Measurements from ENCODE around the gene ECE1. TPM values are rescaled to one million over a fixed set of nuclear protein-coding genes. Genes with fewer than 3 reads are reported as not detected.

ECE1 gene
- total RNA-seq, 1 donor from 2014 or later, result 217 TPM

DNA sequence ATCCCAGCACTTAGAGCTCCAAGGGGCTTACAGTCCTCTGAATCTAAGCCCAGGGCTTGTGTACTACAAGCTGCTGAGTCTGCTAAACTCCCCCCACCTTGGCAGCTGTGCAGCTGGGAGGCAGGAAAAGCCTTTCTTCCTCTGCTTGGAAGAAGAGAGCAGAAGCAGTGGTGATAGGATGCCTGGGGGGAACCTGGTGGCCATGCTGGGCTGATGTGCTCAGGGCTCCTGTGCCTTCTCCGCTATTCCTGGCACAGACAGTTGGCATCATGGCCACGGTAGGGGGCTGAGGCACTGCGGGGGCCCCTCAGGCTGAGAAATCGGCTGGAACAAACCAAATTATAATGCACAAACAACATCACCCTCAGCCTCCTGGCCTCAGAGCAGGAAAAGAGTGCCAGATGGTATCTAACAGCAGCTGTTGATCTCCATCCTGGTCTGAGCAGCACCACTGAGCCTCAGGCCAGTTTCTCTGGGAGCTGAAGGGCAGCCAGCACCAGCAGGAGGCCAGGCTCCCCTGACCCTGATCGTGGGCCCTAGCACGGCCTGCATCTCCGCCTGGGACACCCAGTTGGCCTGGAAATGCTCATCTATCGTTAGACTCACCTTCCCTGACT lies 35.8 kb downstream of the ECE1 start:
- H3K27ac Mint-ChIP-seq, result peak overlapping the region; percentile 71
- no peak for DNase-seq (ENCODE audit: low spot score, unreplicated experiment)
- H3K27me3 Mint-ChIP-seq, result no peaks in the 10 kb centered on the region
- no peaks in the 10 kb centered on the region for H3K9me3 Mint-ChIP-seq (ENCODE audit: low read depth)
- H3K36me3 Mint-ChIP-seq (ENCODE audit: insufficient read depth), result peaks cover 29% of the 10 kb centered on the region
- peaks cover 26% of the 10 kb centered on the region for H3K4me1 Mint-ChIP-seq (ENCODE audit: low read depth)
- H3K4me3 Mint-ChIP-seq (ENCODE audit: low read depth), result no peak overlapping the region
- TF ChIP-seq, protein P1, sequence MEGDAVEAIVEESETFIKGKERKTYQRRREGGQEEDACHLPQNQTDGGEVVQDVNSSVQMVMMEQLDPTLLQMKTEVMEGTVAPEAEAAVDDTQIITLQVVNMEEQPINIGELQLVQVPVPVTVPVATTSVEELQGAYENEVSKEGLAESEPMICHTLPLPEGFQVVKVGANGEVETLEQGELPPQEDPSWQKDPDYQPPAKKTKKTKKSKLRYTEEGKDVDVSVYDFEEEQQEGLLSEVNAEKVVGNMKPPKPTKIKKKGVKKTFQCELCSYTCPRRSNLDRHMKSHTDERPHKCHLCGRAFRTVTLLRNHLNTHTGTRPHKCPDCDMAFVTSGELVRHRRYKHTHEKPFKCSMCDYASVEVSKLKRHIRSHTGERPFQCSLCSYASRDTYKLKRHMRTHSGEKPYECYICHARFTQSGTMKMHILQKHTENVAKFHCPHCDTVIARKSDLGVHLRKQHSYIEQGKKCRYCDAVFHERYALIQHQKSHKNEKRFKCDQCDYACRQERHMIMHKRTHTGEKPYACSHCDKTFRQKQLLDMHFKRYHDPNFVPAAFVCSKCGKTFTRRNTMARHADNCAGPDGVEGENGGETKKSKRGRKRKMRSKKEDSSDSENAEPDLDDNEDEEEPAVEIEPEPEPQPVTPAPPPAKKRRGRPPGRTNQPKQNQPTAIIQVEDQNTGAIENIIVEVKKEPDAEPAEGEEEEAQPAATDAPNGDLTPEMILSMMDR (IDR thresholded peaks at IDR 0.05; ENCODE audit: unreplicated experiment), result no peak

DNA sequence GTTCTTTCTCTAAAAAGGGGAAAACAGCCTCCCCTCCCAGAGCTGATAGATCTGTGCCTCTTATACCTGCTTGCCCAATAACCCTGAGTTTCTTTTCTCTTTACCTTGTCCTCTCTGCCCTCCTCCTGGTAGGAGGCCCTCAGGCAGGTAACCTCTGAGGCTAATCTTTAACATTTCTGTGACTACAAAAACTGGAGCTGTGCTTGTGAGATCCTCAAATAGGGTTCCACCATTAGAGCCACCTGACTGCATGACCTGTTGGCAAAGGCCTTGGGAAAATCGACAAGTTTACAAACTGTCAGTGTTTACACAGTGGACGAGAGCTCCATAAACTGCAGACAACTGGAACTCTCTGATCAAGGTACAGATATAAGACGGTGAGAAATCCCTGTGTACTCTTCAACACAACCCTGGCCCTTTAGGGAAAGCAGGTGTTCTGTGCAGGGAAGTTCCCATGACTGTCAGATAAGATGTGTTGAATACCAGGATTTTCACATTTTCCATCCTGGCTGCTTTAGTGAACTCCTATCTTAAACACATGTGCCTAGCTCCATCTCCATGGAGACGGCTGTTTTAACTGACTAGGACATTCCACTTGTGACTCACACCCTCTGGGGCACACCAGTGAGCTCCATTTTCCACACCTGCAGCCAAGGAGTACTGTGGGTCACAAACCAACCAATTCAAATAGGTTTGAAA lies 38.3 kb downstream of the ECE1 start:
- Mint-ChIP-seq H3K27ac (peak overlapping the region; percentile 99), H3K27me3 (no peaks in the 10 kb centered on the region), H3K4me3 (ENCODE audit: low read depth) (peak overlapping the region; percentile 55), H3K9me3 (ENCODE audit: low read depth) (no peaks in the 10 kb centered on the region), H3K4me1 (ENCODE audit: low read depth) (peaks cover 35% of the 10 kb centered on the region), H3K36me3 (ENCODE audit: insufficient read depth) (peaks cover 27% of the 10 kb centered on the region)
- DNase-seq (ENCODE audit: low spot score, unreplicated experiment), result peak; percentile 27
- TF ChIP-seq, protein P1 (IDR thresholded peaks at IDR 0.05; ENCODE audit: unreplicated experiment), result no peak

DNA sequence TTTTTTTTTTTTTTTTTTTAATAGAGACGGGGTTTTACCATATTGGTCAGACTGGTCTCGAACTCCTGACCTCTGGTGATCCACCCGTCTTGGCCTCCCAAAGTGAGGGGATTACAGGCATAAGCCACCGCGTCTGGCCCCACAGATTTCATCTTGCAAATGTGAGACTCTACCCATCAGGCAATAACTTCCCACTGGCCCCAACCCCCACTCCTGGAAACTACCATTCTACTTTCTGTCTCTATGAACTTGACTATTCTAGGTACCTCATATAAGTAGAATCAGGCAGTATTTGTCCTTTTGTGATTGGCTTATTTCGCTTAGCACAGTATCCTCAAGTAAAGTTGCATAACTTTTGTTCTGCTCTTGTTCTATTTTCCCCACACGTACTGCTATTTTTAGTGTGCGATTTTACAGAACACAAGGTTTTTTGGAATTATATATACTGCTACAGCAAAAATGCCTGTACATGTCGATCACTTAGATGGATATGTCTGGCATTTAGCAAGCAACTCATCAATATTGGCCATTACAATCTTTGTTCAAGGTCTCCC lies 40.2 kb downstream of the ECE1 start:
- Mint-ChIP-seq H3K27me3 (no peaks in the 10 kb centered on the region), H3K9me3 (ENCODE audit: low read depth) (no peaks in the 10 kb centered on the region), H3K36me3 (ENCODE audit: insufficient read depth) (peaks cover 23% of the 10 kb centered on the region)

DNA sequence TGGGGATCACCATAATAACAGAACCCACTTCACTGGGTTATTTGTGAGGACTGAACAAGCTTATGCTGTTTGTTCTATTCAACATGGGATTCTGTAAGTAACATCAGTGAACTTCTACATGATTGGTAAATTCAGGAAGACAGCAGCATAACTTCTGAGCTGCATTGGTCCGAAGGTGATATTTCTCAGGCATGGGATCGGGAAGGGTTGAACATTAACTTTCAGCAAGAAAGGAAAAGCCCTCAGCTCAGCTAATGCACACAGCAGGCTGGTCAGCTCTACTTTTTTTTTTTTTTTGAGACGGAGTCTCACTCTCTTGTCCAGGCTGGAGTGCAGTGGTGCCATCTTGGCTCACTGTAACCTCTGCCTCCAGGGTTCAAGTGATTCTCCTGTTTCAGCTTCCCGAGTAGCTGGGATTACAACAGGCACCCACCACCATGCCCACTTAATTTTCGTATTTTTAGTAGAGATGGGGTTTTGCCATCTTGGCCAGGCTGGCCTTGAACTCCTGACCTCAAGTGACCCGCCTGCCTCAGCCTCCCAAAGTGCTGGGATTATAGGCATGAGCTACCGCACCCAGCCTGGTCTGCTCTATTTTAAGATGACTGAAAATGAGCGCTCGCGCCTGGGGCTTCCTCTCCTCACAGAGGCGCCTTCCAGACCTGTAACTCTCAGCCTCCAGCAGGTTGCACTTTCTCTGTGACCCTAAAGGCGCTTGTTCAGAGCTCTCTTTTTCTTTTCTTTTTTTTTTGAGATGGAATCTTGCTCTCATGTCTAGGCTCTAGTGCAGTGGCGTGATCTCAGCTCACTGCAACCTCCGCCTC lies 42.2 kb downstream of the ECE1 start:
- Mint-ChIP-seq H3K27ac (peak overlapping the region; percentile 90), H3K27me3 (no peaks in the 10 kb centered on the region), H3K9me3 (ENCODE audit: low read depth) (no peaks in the 10 kb centered on the region)

More for the DNA sequence above, 40.2 kb downstream of the ECE1 start:
- Mint-ChIP-seq H3K4me1 (ENCODE audit: low read depth) (peaks cover 35% of the 10 kb centered on the region), H3K4me3 (ENCODE audit: low read depth) (no peak overlapping the region), H3K27ac (peak overlapping the region; percentile 99)
- TF ChIP-seq, protein P1 (IDR thresholded peaks at IDR 0.05; ENCODE audit: unreplicated experiment), result no peak
- DNase-seq (ENCODE audit: low spot score, unreplicated experiment), result no peak

More for the DNA sequence above, 42.2 kb downstream of the ECE1 start:
- H3K4me3 Mint-ChIP-seq (ENCODE audit: low read depth), result no peak overlapping the region
- H3K4me1 Mint-ChIP-seq (ENCODE audit: low read depth), result peaks cover 35% of the 10 kb centered on the region
- DNase-seq (ENCODE audit: low spot score, unreplicated experiment), result no peak
- H3K36me3 Mint-ChIP-seq (ENCODE audit: insufficient read depth), result peaks cover 29% of the 10 kb centered on the region
- TF ChIP-seq, protein P1 (IDR thresholded peaks at IDR 0.05; ENCODE audit: unreplicated experiment), result no peak

All from progenitor cell of endocrine pancreas (in vitro differentiated cells).